ENCODE results near the gene RABEP1. TPM values are rescaled to one million over a fixed set of nuclear protein-coding genes. Genes with fewer than 3 reads are reported as not detected.

Gene RABEP1
- polyA plus RNA-seq, 1 of the 3 experiments (the other 2 are of a cell fraction) = 9.7 TPM

GRCh38 chr17:5284681-5285080 is 2.6 kb downstream of the RABEP1 start:
- peaks cover 0 to 3% of the 10 kb centered on the region in 2 experiments for H3K36me3 ChIP-seq (replicated peaks in 1 of 2; ENCODE audit: control insufficient read depth in 1 of 2, insufficient read depth in 2 of 2, low read length in 1 of 2)
- H3K27me3 ChIP-seq (ENCODE audit: insufficient read depth) = no peaks in the 10 kb centered on the region
- H3K4me2 ChIP-seq = no peak overlapping the region
- WGBS (ENCODE audit: low lambda C conversion rate) = 93% methylated on average over 7 of the region's 7 CpGs
- H3F3A ChIP-seq (replicated peaks; ENCODE audit: insufficient read depth) = no peaks in the 10 kb centered on the region
- H3K9me2 ChIP-seq = no peaks in the 10 kb centered on the region
- CTCF ChIA-PET = no interaction called here
- POLR2A ChIA-PET = no interaction called here
- H4K20me1 ChIP-seq (ENCODE audit: insufficient read depth) = peaks cover 22% of the 10 kb centered on the region; the same call in 1 of the 2 replicates
- no peak overlapping the region for H3K9ac ChIP-seq
- H3K4me3 ChIP-seq (ENCODE audit: low read depth in 2 of 2, low read length in 1 of 2) = no peak overlapping the region
- H3K27ac ChIP-seq (ENCODE audit: low read depth in 2 of 2, low read length in 1 of 2) = no peak overlapping the region
- TF ChIP-seq CTCF (IDR thresholded peaks at IDR 0.05) = no peak
- TF ChIP-seq JUND (IDR thresholded peaks at IDR 0.05) = no peak
- no peak for TF ChIP-seq MXI1 (IDR thresholded peaks at IDR 0.05; ENCODE audit: low read depth, low read length)
- no peak for TF ChIP-seq REST (IDR thresholded peaks at IDR 0.05; ENCODE audit: low read depth, low read length)
- TF ChIP-seq POLR2AphosphoS5 (IDR thresholded peaks at IDR 0.05; ENCODE audit: low read depth, low read length) = no peak
- TF ChIP-seq NFIC (IDR thresholded peaks at IDR 0.05; ENCODE audit: borderline replicate concordance) = no peak
- TF ChIP-seq TCF12 (IDR thresholded peaks at IDR 0.05) = no peak
- peaks cover 5 to 8% of the 10 kb centered on the region in 2 experiments; a peak in 2 of 4 replicates for H3K4me1 ChIP-seq (ENCODE audit: control insufficient read depth in 1 of 2, insufficient read depth in 2 of 2, low read depth in 1 of 2, low read length in 1 of 2)
- DNase-seq = no peak
- H2AFZ ChIP-seq (ENCODE audit: low read depth) = no peak overlapping the region
- H3K79me2 ChIP-seq (ENCODE audit: insufficient read depth) = peaks cover 71% of the 10 kb centered on the region
- no peaks in the 10 kb centered on the region for H3K9me3 ChIP-seq

- H3K4me3 ChIP-seq (ENCODE audit: low read depth in 2 of 2, low read length in 1 of 2) = no peak overlapping the region
- H3K36me3 ChIP-seq (replicated peaks in 1 of 2; ENCODE audit: control insufficient read depth in 1 of 2, insufficient read depth in 2 of 2, low read length in 1 of 2) = peaks cover 0 to 7% of the 10 kb centered on the region in 2 experiments
- no peaks in the 10 kb centered on the region for H3K9me2 ChIP-seq
- H3K9ac ChIP-seq = no peak overlapping the region
- H3K27me3 ChIP-seq (ENCODE audit: insufficient read depth) = no peaks in the 10 kb centered on the region
- no peak overlapping the region for H2AFZ ChIP-seq (ENCODE audit: low read depth)
- H3F3A ChIP-seq (replicated peaks; ENCODE audit: insufficient read depth) = no peaks in the 10 kb centered on the region
- WGBS (ENCODE audit: low lambda C conversion rate) = 94% methylated on average over 3 of the region's 3 CpGs
- no peak for DNase-seq
- CTCF ChIA-PET = interaction anchor here (0.8 kb wide), 1 partner anchor 19 kb away, joined by 3 read pairs; no protein-coding TSS in a partner anchor
- POLR2A ChIA-PET = no interaction called here
- no peak for TF ChIP-seq POLR2AphosphoS5 (IDR thresholded peaks at IDR 0.05; ENCODE audit: low read depth, low read length)
- no peak for TF ChIP-seq YY1 (IDR thresholded peaks at IDR 0.05; ENCODE audit: low read depth)
- no peak for TF ChIP-seq TCF12 (IDR thresholded peaks at IDR 0.05)
- TF ChIP-seq PBX3 (IDR thresholded peaks at IDR 0.05) = no peak
- TF ChIP-seq GATA2 (CRISPR knock-in tag; IDR thresholded peaks at IDR 0.05) = no peak
- no peak overlapping the region for H3K4me2 ChIP-seq
- no peak overlapping the region for H3K27ac ChIP-seq (ENCODE audit: low read depth in 2 of 2, low read length in 1 of 2)
- peaks cover 92% of the 10 kb centered on the region for H3K79me2 ChIP-seq (ENCODE audit: insufficient read depth)
- no peaks in the 10 kb centered on the region for H3K9me3 ChIP-seq
- peaks cover 27% of the 10 kb centered on the region for H4K20me1 ChIP-seq (ENCODE audit: insufficient read depth)
- peaks cover 5 to 8% of the 10 kb centered on the region in 2 experiments; a peak in 2 of 4 replicates for H3K4me1 ChIP-seq (ENCODE audit: control insufficient read depth in 1 of 2, insufficient read depth in 2 of 2, low read depth in 1 of 2, low read length in 1 of 2)
Measured at GRCh38 chr17:5286846-5287245, 4.8 kb downstream of the RABEP1 start.
